ENCODE data around the gene ZSWIM5.

GRCh38 chr1:45097079-45097478 lies 109.3 kb downstream of the ZSWIM5 start:
- no peak for TF ChIP-seq CTCF (IDR thresholded peaks at IDR 0.05; ENCODE audit: low read length)
- TF ChIP-seq EZH2 (optimal IDR thresholded peaks at IDR 0.05; ENCODE audit: low read depth, low read length) = no peak
